K562 (cell line): ENCODE measurements around the gene TEX51. TPM values are rescaled to one million over a fixed set of nuclear protein-coding genes. Genes with fewer than 3 reads are reported as not detected.

Experiments used
- ATAC-seq: fragments of 200-7000 bp; cut with Tn5 transposase; 3 replicates; pipeline ENCODE4 v1.9.1; 2020; ENCODE audit warnings: moderate library complexity
- BruUV-seq: library from RNA; stranded (reverse); fragments of 400-500 nt; replicated peaks from 2 replicates; lab custom pipeline; 2021; lab: Mats Ljungman, UMichigan
- CTCF ChIA-PET: fragments of 300-600 bp; formaldehyde crosslinking; extraction: SDS; loops from one replicate; lab custom pipeline; 2021; ENCODE audit warnings: low intra/inter-chr PET ratio; lab: Yijun Ruan, JAX
- POLR2A ChIA-PET: fragments of 300-600, 350-650 bp; sonication (Branson Sonifier 250); formaldehyde crosslinking; extraction: SDS; loops from one replicate; lab custom pipeline; 2021; ENCODE audit warnings: antibody characterized with exemption, inconsistent platforms; lab: Yijun Ruan, JAX
- DNase-seq, 4 experiments: peaks; one replicate each; pipeline versions ENCODE4 v3.0.0 to v3.0.0-alpha.2; 2011 to 2018; ENCODE audit warnings: low spot score in 3 of 4, mixed read lengths in 3 of 4; ENCODE audit errors: extremely low read depth in 1 of 4
- FAIRE-seq: peaks from 2 replicates; lab custom pipeline; 2011; peaks lifted over from hg19 to GRCh38; lab: Jason Lieb, UNC
- H2AFZ ChIP-seq: 2 replicates; pipeline ENCODE4 v1.6.0; 2011; ENCODE audit warnings: low read depth, low read length, control low read depth, inconsistent platforms
- H3K27ac ChIP-seq: fragments of 200-600 bp; 3 replicates; pipeline ENCODE4 v1.8.0; 2011; ENCODE audit warnings: low read depth, mild to moderate bottlenecking, control low read depth, inconsistent platforms, low read length, moderate library complexity, mixed read lengths; ENCODE audit errors: extremely low read depth
- H3K27me3 ChIP-seq, 2 experiments: fragments of 300-600 bp in 1 of 2; 2 replicates in 1 of 2; 3 replicates in 1 of 2; pipeline versions ENCODE4 v1.6.0 to v1.8.0; 2011; ENCODE audit warnings: inconsistent platforms in 2 of 2, low read length in 2 of 2, mild to moderate bottlenecking in 1 of 2, mixed read lengths in 1 of 2, moderate library complexity in 1 of 2; ENCODE audit not compliant: control insufficient read depth in 2 of 2, insufficient read depth in 2 of 2
- H3K36me3 ChIP-seq: fragments of 300-600 bp; 3 replicates; pipeline ENCODE4 v1.8.0; 2011; ENCODE audit warnings: mild to moderate bottlenecking, low read length, inconsistent platforms; ENCODE audit not compliant: control insufficient read depth, insufficient read depth
- H3K4me1 ChIP-seq, 2 experiments: fragments of 200-600 bp in 1 of 2; replicated peaks in 1 of 2; 2 replicates in 1 of 2; 3 replicates in 1 of 2; pipeline versions ENCODE4 v1.5.1 to v1.8.0; 2011; ENCODE audit warnings: inconsistent platforms in 2 of 2, low read length in 2 of 2, mild to moderate bottlenecking in 1 of 2, mixed read lengths in 1 of 2, moderate library complexity in 1 of 2; ENCODE audit not compliant: control insufficient read depth in 2 of 2, insufficient read depth in 2 of 2
- H3K4me2 ChIP-seq: 2 replicates; pipeline ENCODE4 v1.6.1; 2011; ENCODE audit warnings: low read length, control low read depth, inconsistent platforms, mixed read lengths; ENCODE audit not compliant: insufficient read depth
- H3K4me3 ChIP-seq: fragments of 200-600 bp; sonication (generic), shearing (Covaris generic); 2 replicates; pipeline ENCODE4 v1.5.1; 2016; ENCODE audit warnings: control low read depth, inconsistent platforms
- H3K79me2 ChIP-seq: fragments of 200-600 bp; 3 replicates; pipeline ENCODE4 v1.8.0; 2011; ENCODE audit warnings: low read length, inconsistent platforms; ENCODE audit not compliant: control insufficient read depth, insufficient read depth
- H3K9ac ChIP-seq, 2 experiments: 2 replicates each; pipeline versions ENCODE4 v1.6.0 to v1.6.1; 2011; ENCODE audit warnings: low read depth in 2 of 2, low read length in 2 of 2, control low read depth in 1 of 2, inconsistent platforms in 1 of 2, mild to moderate bottlenecking in 1 of 2, mixed read lengths in 1 of 2; ENCODE audit not compliant: insufficient read depth in 1 of 2
- H3K9me1 ChIP-seq: one replicate; pipeline ENCODE4 v1.6.0; 2011; ENCODE audit warnings: inconsistent platforms, mild to moderate bottlenecking, low read length, moderate library complexity; ENCODE audit not compliant: control insufficient read depth, insufficient read depth
- H3K9me3 ChIP-seq: replicated peaks from 2 replicates; pipeline ENCODE4 v1.5.1; 2011; ENCODE audit warnings: low read depth, low read length, inconsistent platforms; ENCODE audit not compliant: control insufficient read depth, insufficient read depth
- H4K20me1 ChIP-seq: replicated peaks from 2 replicates; pipeline ENCODE4 v1.6.1; 2011; ENCODE audit warnings: low read length, inconsistent platforms, mixed read lengths; ENCODE audit not compliant: control insufficient read depth, insufficient read depth
- CHD4 ChIP-seq: fragments of 200-600 bp; sonication (generic); IDR thresholded peaks from 3 replicates; pipeline ENCODE4 v1.6.1; 2012; ENCODE audit warnings: low read depth, mild to moderate bottlenecking, mixed read lengths, low read length, inconsistent platforms; ENCODE audit not compliant: insufficient read depth, insufficient replicate concordance, poor library complexity, severe bottlenecking
- IRF2 ChIP-seq: sonication (generic); formaldehyde crosslinking; IDR thresholded peaks from 2 replicates; pipeline ENCODE4 v1.8.1; 2022; ENCODE audit warnings: mild to moderate bottlenecking, missing genetic modification reagents
- KDM4B ChIP-seq, 2 experiments: fragments of 450-650 bp in 1 of 2; sonication (generic) in 1 of 2; IDR thresholded peaks; 2 replicates each; pipeline ENCODE4 v1.6.1; 2016 to 2017; ENCODE audit warnings: borderline replicate concordance in 2 of 2, antibody characterized with exemption in 1 of 2, low read depth in 1 of 2, mild to moderate bottlenecking in 1 of 2
- ZNF133 ChIP-seq: fragments of 250-450 bp; sonication (Bioruptor Pico); IDR thresholded peaks from 2 replicates; pipeline ENCODE4 v1.4.0; 2020; ENCODE audit warnings: mild to moderate bottlenecking
- WGBS: fragments of 100-300 bp; shearing (Covaris generic); methylation state at CpG from one replicate; pipeline ENCODE4 v1.1.6; 2016; ENCODE audit warnings: low coverage, mixed read lengths; ENCODE audit not compliant: insufficient coverage; ENCODE audit errors: missing lambda C conversion rate; 5-methylcytosine and 5-hydroxymethylcytosine counted together
- in situ Hi-C: fragments of 300-500 bp; cut with MboI; formaldehyde crosslinking; loops from 4 replicates; pipeline ENCODE4 v1.15.0; 2018; ENCODE audit warnings: inconsistent platforms, mixed read lengths
- intact Hi-C: fragments of 100-400 bp; cut with micrococcal nuclease; formaldehyde crosslinking; loops from 2 replicates; pipeline ENCODE4 v1.14.2; 2022
- polyA plus RNA-seq, 8 experiments: library from polyadenylated mRNA; depleted of rRNA in 4 of 8; stranded (reverse) in 5 of 8; unstranded in 3 of 8; fragments of >200 nt; fragmentation: Nextera tagmentation in 2 of 8; fragmentation: Illumina TruSeq in 1 of 8; extraction: Ambion mirVana in 2 of 8; extraction: Trizol in 1 of 8; gene quantifications; 2 replicates each; pipeline versions ENCODE4 v1.2.1 to v1.2.3, GENCODE V29; 2011 to 2014; ENCODE audit warnings: inconsistent platforms in 1 of 8, missing spikeins in 1 of 8
- total RNA-seq, 7 experiments: library from RNA; depleted of rRNA in 6 of 7; stranded (reverse); fragments of >200 nt in 6 of 7; fragmentation: Illumina TruSeq in 2 of 7; extraction: Trizol in 2 of 7; gene quantifications; 2 replicates each; pipeline versions ENCODE4 v1.2.1 to v1.2.3, GENCODE V29; 2011 to 2021; ENCODE audit warnings: low replicate concordance in 1 of 7
- TF ChIP-seq, protein P1 (sequence below): fragments of 450-650 bp; IDR thresholded peaks from 2 replicates; pipeline ENCODE4 v1.6.1; 2018; ENCODE audit warnings: mild to moderate bottlenecking, low read depth; ENCODE audit not compliant: partially characterized antibody
- TF ChIP-seq, protein P2 (sequence below): sonication (generic); formaldehyde crosslinking; IDR thresholded peaks from 2 replicates; pipeline ENCODE4 v1.8.0; 2022; ENCODE audit warnings: mild to moderate bottlenecking, missing genetic modification reagents, borderline replicate concordance
- TF ChIP-seq, protein P3 (sequence below), 2 experiments: IDR thresholded peaks in 1 of 2; conservative IDR thresholded peaks in 1 of 2; 2 replicates each; pipeline ENCODE4 v1.6.1; 2016; ENCODE audit warnings: low read depth in 2 of 2, mild to moderate bottlenecking in 1 of 2, missing compliant biosample characterization in 1 of 2, missing genetic modification characterization in 1 of 2, moderate library complexity in 1 of 2

TEX51 gene
- total and polyA plus RNA-seq, 9 of the 15 experiments (the other 6 are each of a cell fraction or from before 2014, with no cell fraction given), result not detected

DNA sequence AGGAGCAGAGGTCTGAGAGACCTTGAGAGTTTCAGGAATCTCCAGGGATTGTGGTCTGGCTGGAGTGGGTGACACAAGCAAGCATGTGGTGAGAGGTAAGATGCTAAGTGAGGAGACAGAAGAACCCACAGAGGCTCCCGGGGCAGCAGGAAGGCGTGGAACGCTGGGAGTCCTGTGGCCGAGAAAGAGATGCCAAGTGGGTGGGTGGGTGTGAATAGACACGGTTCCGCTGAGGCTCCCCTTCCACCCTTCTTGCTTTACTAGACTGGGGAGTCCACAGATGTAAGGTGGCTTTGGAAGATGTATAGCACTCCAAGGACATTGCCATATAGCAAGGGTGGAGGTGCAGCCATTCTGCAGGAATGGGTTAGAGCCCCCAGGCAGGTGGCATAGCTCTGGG, 4.2 kb downstream of the TEX51 start (continued):
- TF ChIP-seq, protein P1, sequence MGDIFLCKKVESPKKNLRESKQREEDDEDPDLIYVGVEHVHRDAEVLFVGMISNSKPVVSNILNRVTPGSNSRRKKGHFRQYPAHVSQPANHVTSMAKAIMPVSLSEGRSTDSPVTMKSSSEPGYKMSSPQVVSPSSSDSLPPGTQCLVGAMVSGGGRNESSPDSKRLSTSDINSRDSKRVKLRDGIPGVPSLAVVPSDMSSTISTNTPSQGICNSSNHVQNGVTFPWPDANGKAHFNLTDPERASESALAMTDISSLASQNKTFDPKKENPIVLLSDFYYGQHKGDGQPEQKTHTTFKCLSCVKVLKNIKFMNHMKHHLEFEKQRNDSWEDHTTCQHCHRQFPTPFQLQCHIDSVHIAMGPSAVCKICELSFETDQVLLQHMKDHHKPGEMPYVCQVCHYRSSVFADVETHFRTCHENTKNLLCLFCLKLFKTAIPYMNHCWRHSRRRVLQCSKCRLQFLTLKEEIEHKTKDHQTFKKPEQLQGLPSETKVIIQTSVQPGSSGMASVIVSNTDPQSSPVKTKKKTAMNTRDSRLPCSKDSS, result no peak
- no peak for TF ChIP-seq KDM4B (IDR thresholded peaks at IDR 0.05; ENCODE audit: borderline replicate concordance in 2 of 2, low read depth in 1 of 2)

DNA sequence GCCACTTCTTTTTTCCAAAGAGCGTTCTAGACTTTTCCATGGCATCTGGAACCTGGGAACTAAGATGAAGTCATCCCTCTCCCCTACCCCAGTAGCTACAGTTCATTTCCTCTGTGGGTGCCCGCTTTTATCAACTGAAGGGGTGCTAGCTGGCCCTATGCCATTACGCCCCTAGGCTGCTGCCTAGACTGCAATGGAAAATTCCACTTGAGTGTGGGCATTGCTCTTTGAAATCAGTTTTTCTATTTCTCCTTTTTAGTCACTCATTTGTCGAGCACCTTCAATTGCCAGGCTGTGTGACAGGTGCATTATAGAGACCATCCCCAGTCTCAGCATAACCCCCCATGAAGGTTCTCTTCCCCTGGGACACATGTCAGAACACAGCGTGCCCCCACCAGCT, 7.3 kb downstream of the TEX51 start:
- no peaks in the 10 kb centered on the region for H3K4me1 ChIP-seq
- POLR2A ChIA-PET, result no interaction called here
- FAIRE-seq (no peak), DNase-seq (no peak)
- no peak overlapping the region for H3K27ac ChIP-seq
- 0% methylated on average over 5 of the region's 5 CpGs for WGBS
- H3K9me3 ChIP-seq, result no peaks in the 10 kb centered on the region
- BruUV-seq, result no TSS peak
- peaks cover 7 to 30% of the 10 kb centered on the region in 2 experiments; a peak in 3 of 5 replicates for H3K27me3 ChIP-seq
- CTCF ChIA-PET, result no interaction called here
- H3K36me3 ChIP-seq, result no peaks in the 10 kb centered on the region
- H2AFZ ChIP-seq, result no peak overlapping the region
- TF ChIP-seq CHD4 (no peak), IRF2 (CRISPR knock-in tag) (no peak), ZNF133 (CRISPR knock-in tag) (no peak)
- TF ChIP-seq, protein P2, sequence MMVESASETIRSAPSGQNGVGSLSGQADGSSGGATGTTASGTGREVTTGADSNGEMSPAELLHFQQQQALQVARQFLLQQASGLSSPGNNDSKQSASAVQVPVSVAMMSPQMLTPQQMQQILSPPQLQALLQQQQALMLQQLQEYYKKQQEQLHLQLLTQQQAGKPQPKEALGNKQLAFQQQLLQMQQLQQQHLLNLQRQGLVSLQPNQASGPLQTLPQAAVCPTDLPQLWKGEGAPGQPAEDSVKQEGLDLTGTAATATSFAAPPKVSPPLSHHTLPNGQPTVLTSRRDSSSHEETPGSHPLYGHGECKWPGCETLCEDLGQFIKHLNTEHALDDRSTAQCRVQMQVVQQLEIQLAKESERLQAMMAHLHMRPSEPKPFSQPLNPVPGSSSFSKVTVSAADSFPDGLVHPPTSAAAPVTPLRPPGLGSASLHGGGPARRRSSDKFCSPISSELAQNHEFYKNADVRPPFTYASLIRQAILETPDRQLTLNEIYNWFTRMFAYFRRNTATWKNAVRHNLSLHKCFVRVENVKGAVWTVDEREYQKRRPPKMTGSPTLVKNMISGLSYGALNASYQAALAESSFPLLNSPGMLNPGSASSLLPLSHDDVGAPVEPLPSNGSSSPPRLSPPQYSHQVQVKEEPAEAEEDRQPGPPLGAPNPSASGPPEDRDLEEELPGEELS, result no peak
- TF ChIP-seq, protein P3, sequence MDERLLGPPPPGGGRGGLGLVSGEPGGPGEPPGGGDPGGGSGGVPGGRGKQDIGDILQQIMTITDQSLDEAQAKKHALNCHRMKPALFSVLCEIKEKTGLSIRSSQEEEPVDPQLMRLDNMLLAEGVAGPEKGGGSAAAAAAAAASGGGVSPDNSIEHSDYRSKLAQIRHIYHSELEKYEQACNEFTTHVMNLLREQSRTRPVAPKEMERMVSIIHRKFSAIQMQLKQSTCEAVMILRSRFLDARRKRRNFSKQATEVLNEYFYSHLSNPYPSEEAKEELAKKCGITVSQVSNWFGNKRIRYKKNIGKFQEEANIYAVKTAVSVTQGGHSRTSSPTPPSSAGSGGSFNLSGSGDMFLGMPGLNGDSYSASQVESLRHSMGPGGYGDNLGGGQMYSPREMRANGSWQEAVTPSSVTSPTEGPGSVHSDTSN (CRISPR knock-in tag; IDR thresholded peaks at IDR 0.05; ENCODE audit: low read depth), result no peak
- TF ChIP-seq, protein P3 (tag; conservative IDR thresholded peaks at IDR 0.05; ENCODE audit: low read depth), result no peak
- TF ChIP-seq, all 486 proteins: peak for 0
- Histone ChIP-seq H3K79me2 (no peaks in the 10 kb centered on the region), H4K20me1 (no peaks in the 10 kb centered on the region), H3K9me1 (no peaks in the 10 kb centered on the region), H3K4me3 (no peak overlapping the region), H3K4me2 (no peak overlapping the region), H3K9ac (no peak overlapping the region)
- intact Hi-C loops, result no loop called here
- in situ Hi-C loops, result no loop called here
- no peak for ATAC-seq
